Endothelial cell of umbilical vein (primary cell): ENCODE data around the gene KCNN3. TPM values are rescaled to one million over a fixed set of nuclear protein-coding genes. Genes with fewer than 3 reads are reported as not detected.
A peak's percentile ranks its signal among the peaks of the same experiment; 100 is the strongest.

ENCODE experiments used
- BruUV-seq: library from RNA; stranded (reverse); fragments of 400-500 nt; replicated peaks from 2 replicates; lab custom pipeline; 2021; lab: Mats Ljungman, UMichigan
- CTCF ChIA-PET: fragments of 300-600, 350-600 bp; sonication (Branson Sonifier 250); formaldehyde crosslinking; loops from one replicate; lab custom pipeline; 2021; ENCODE audit warnings: antibody characterized with exemption, inconsistent platforms; lab: Charles Lee
- POLR2A ChIA-PET: fragments of 300-600, 350-600 bp; sonication (Branson Sonifier 250); formaldehyde crosslinking; loops from one replicate; lab custom pipeline; 2021; ENCODE audit warnings: antibody characterized with exemption, inconsistent platforms; lab: Charles Lee
- DNase-seq: peaks from one replicate; pipeline ENCODE4 v3.0.0-alpha.2; 2011; ENCODE audit warnings: low read depth, low spot score
- FAIRE-seq: peaks from 2 replicates; lab custom pipeline; 2011; peaks lifted over from hg19 to GRCh38; lab: Jason Lieb, UNC
- H2AFZ ChIP-seq: 2 replicates; pipeline ENCODE4 v1.6.0; 2012; ENCODE audit warnings: low read depth, low read length, control low read depth, inconsistent platforms
- H3K27ac ChIP-seq: 2 replicates; pipeline ENCODE4 v1.5.1; 2011; ENCODE audit warnings: low read depth, mild to moderate bottlenecking, control low read depth, low read length, moderate library complexity; ENCODE audit not compliant: insufficient read depth
- H3K27me3 ChIP-seq, 2 experiments: 2 replicates each; pipeline versions ENCODE4 v1.6.0 to v1.6.1; 2011; ENCODE audit warnings: low read length in 2 of 2, mixed read lengths in 1 of 2; ENCODE audit not compliant: control insufficient read depth in 2 of 2, insufficient read depth in 2 of 2
- H3K36me3 ChIP-seq, 2 experiments: 2 replicates in 1 of 2; 3 replicates in 1 of 2; pipeline ENCODE4 v1.5.1; 2011; ENCODE audit warnings: low read length in 2 of 2, mild to moderate bottlenecking in 1 of 2, moderate library complexity in 1 of 2; ENCODE audit not compliant: control insufficient read depth in 2 of 2, insufficient read depth in 2 of 2; ENCODE audit errors: extremely low read depth in 1 of 2
- H3K4me1 ChIP-seq: 3 replicates; pipeline ENCODE4 v1.5.1; 2011; ENCODE audit warnings: mild to moderate bottlenecking, low read length; ENCODE audit not compliant: control insufficient read depth, insufficient read depth; ENCODE audit errors: extremely low read depth
- H3K4me2 ChIP-seq: 2 replicates; pipeline ENCODE4 v1.6.1; 2011; ENCODE audit warnings: low read length, control low read depth, mixed read lengths; ENCODE audit not compliant: insufficient read depth
- H3K4me3 ChIP-seq, 3 experiments: fragments of 200-600 bp in 1 of 3; sonication (generic), shearing (Covaris generic) in 1 of 3; replicated peaks in 1 of 3; 2 replicates each; pipeline ENCODE4 v1.5.1; 2011 to 2016; ENCODE audit warnings: control low read depth in 3 of 3, low read length in 3 of 3, mild to moderate bottlenecking in 2 of 3, inconsistent platforms in 1 of 3, low read depth in 1 of 3, moderate library complexity in 1 of 3; ENCODE audit not compliant: insufficient read depth in 1 of 3
- H3K79me2 ChIP-seq: 2 replicates; pipeline ENCODE4 v1.6.0; 2012; ENCODE audit warnings: low read length, inconsistent platforms; ENCODE audit not compliant: control insufficient read depth, insufficient read depth
- H3K9ac ChIP-seq: replicated peaks from 2 replicates; pipeline ENCODE3; 2011; ENCODE audit warnings: low read length, control low read depth; ENCODE audit not compliant: insufficient read depth; ENCODE audit errors: extremely low read depth
- H3K9me1 ChIP-seq: replicated peaks from 3 replicates; pipeline ENCODE4 v1.6.0; 2011; ENCODE audit warnings: mild to moderate bottlenecking, low read length; ENCODE audit not compliant: control insufficient read depth, insufficient read depth; ENCODE audit errors: extremely low read depth
- H3K9me3 ChIP-seq: replicated peaks from 2 replicates; pipeline ENCODE4 v1.5.1; 2012; ENCODE audit warnings: low read length, inconsistent platforms; ENCODE audit not compliant: control insufficient read depth, insufficient read depth
- H4K20me1 ChIP-seq: replicated peaks from 2 replicates; pipeline ENCODE3; 2011; ENCODE audit warnings: mild to moderate bottlenecking, low read length; ENCODE audit not compliant: control insufficient read depth, insufficient read depth; ENCODE audit errors: extremely low read depth
- CTCF ChIP-seq, 2 donors: IDR thresholded peaks; 1 replicate in 1 of 2; 2 replicates in 1 of 2; pipeline ENCODE4 v1.5.1; 2011; ENCODE audit warnings: low read length in 2 of 2, mild to moderate bottlenecking in 2 of 2, moderate library complexity in 2 of 2, control low read depth in 1 of 2, inconsistent platforms in 1 of 2, low read depth in 1 of 2; ENCODE audit not compliant: insufficient read depth in 1 of 2; ENCODE audit errors: extremely low read depth in 1 of 2
- EZH2 ChIP-seq: IDR thresholded peaks from 2 replicates; pipeline ENCODE4 v1.6.1; 2012; ENCODE audit warnings: borderline replicate concordance, low read depth, mild to moderate bottlenecking, moderate library complexity, low read length, inconsistent platforms; ENCODE audit not compliant: severe bottlenecking
- FOS ChIP-seq: IDR thresholded peaks from 2 replicates; pipeline ENCODE4 v1.6.1; 2011; ENCODE audit warnings: mild to moderate bottlenecking, low read length, moderate library complexity, borderline replicate concordance; ENCODE audit not compliant: insufficient read depth
- GATA2 ChIP-seq: IDR thresholded peaks from 2 replicates; pipeline ENCODE4 v1.7.0; 2011; ENCODE audit warnings: low read depth, mild to moderate bottlenecking, moderate library complexity, mixed read lengths, low read length; ENCODE audit not compliant: insufficient read length, insufficient read depth
- JUN ChIP-seq: IDR thresholded peaks from 2 replicates; pipeline ENCODE4 v1.6.1; 2011; ENCODE audit warnings: borderline replicate concordance, low read depth; ENCODE audit not compliant: insufficient read length, insufficient read depth
- MAX ChIP-seq: IDR thresholded peaks from 2 replicates; pipeline ENCODE4 v1.6.1; 2011; ENCODE audit not compliant: insufficient read depth, insufficient read length
- MYC ChIP-seq: IDR thresholded peaks from one replicate; pipeline ENCODE4 v1.6.1; 2011; ENCODE audit warnings: mild to moderate bottlenecking, low read depth, low read length
- POLR2A ChIP-seq: IDR thresholded peaks from 2 replicates; pipeline ENCODE4 v1.6.1; 2012; ENCODE audit warnings: low read depth, mild to moderate bottlenecking, control low read depth, low read length
- POLR2AphosphoS5 ChIP-seq: IDR thresholded peaks from 2 replicates; pipeline ENCODE4 v1.6.1; 2012; ENCODE audit warnings: low read depth, mild to moderate bottlenecking, control low read depth, low read length, moderate library complexity; ENCODE audit not compliant: insufficient read depth
- dilution Hi-C: fragments of 300-500 bp; cut with MboI; formaldehyde crosslinking; loops from one replicate; pipeline ENCODE4 v1.15.0; 2019; ENCODE audit warnings: low sequenced_read_pairs; ENCODE audit not compliant: extremely low pct_ligation_motif_present
- intact Hi-C: fragments of 100-400 bp; cut with micrococcal nuclease; formaldehyde crosslinking; loops from one replicate; pipeline ENCODE4 v1.10.0; 2022
- polyA plus RNA-seq, 4 experiments: library from polyadenylated mRNA; depleted of rRNA in 3 of 4; stranded (reverse) in 3 of 4; unstranded in 1 of 4; fragments of >200 nt; gene quantifications; 2 replicates each; pipeline versions ENCODE4 v1.2.1 to v1.2.3, GENCODE V29; 2011 to 2012; ENCODE audit warnings: missing spikeins in 1 of 4
- total RNA-seq: library from RNA; stranded (reverse); gene quantifications from 2 replicates; pipeline ENCODE4 v1.2.3, GENCODE V29; 2021

The KCNN3 gene
- total and polyA plus RNA-seq, 2 donors (not counting 3 experiments of a cell fraction or from before 2014, with no cell fraction given): 0.91 to 1.1 TPM

GRCh38 chr1:154764181-154764580, 105.9 kb downstream of the KCNN3 start:
- H3K9me3 ChIP-seq: no peaks in the 10 kb centered on the region
- no peaks in the 10 kb centered on the region for H3K9me1 ChIP-seq
- H3K36me3 ChIP-seq: no peaks in the 10 kb centered on the region
- no peak overlapping the region for H2AFZ ChIP-seq
- dilution Hi-C loops (no loop called here), intact Hi-C loops (no loop called here)
- H3K4me1 ChIP-seq: peaks cover 4% of the 10 kb centered on the region
- TF ChIP-seq FOS (no peak), JUN (no peak)
- H3K79me2 ChIP-seq: no peaks in the 10 kb centered on the region
- FAIRE-seq: no peak
- H4K20me1 ChIP-seq: no peaks in the 10 kb centered on the region
- no peak overlapping the region for H3K4me3 ChIP-seq
- peaks cover 10 to 33% of the 10 kb centered on the region in 2 experiments for H3K27me3 ChIP-seq
- BruUV-seq: no TSS peak
- H3K9ac ChIP-seq: no peak overlapping the region
- POLR2A ChIA-PET: no interaction called here
- no peak overlapping the region for H3K27ac ChIP-seq
- DNase-seq: no peak
- H3K4me2 ChIP-seq: no peak overlapping the region
- CTCF ChIA-PET: interaction anchor here (1.0 to 7.1 kb wide), 2 partner anchors 114 to 180 kb away, joined by 3 to 50 read pairs; no protein-coding TSS in a partner anchor

GRCh38 chr1:154760469-154760933, 109.6 kb downstream of the KCNN3 start:
- peak; percentile 19 for DNase-seq
- BruUV-seq: no TSS peak
- Histone ChIP-seq H3K27me3 (peaks cover 8 to 34% of the 10 kb centered on the region in 2 experiments), H3K79me2 (no peaks in the 10 kb centered on the region), H4K20me1 (no peaks in the 10 kb centered on the region), H3K27ac (no peak overlapping the region), H2AFZ (peak overlapping the region; percentile 18), H3K9me1 (no peaks in the 10 kb centered on the region), H3K36me3 (no peaks in the 10 kb centered on the region), H3K4me3 (peak overlapping the region in 1 of 3 experiments; percentile 29), H3K9ac (no peak overlapping the region), H3K4me2 (peak overlapping the region; percentile 5), H3K4me1 (peaks cover 3% of the 10 kb centered on the region), H3K9me3 (no peaks in the 10 kb centered on the region)
- peak; percentile 76 to 86 for TF ChIP-seq CTCF (IDR thresholded peaks at IDR 0.05; ENCODE audit: extremely low read depth in 1 of 2, insufficient read depth in 1 of 2, low read depth in 1 of 2, low read length in 2 of 2)
- peak; percentile 60 for TF ChIP-seq EZH2
- no peak for TF ChIP-seq MAX
- no peak for TF ChIP-seq POLR2A
- no peak for TF ChIP-seq POLR2AphosphoS5
- no peak for TF ChIP-seq JUN
- TF ChIP-seq GATA2: no peak
- TF ChIP-seq FOS: no peak
- no peak for TF ChIP-seq MYC
- no peak for FAIRE-seq
- intact Hi-C loops: loop anchor here (1.0 to 2.0 kb wide), 2 partner anchors 92 to 201 kb away; no protein-coding TSS in a partner anchor
- POLR2A ChIA-PET: interaction anchor here (0.5 kb wide), 1 partner anchor 120 kb away, joined by 3 read pairs; no protein-coding TSS in a partner anchor
- dilution Hi-C loops: no loop called here
- CTCF ChIA-PET: interaction anchor here (0.8 to 5.5 kb wide), 33 partner anchors 9 to 301 kb away, joined by 3 to 44 read pairs (median 4); partner anchors contain the start of genes ADAR and KCNN3
